Esophagus muscularis mucosa (tissue), 4 donors: ENCODE measurements around the gene ARID2. TPM values are rescaled to one million over a fixed set of nuclear protein-coding genes. Genes with fewer than 3 reads are reported as not detected.

Experiments
- DNase-seq: peaks from one replicate; pipeline ENCODE4 v3.0.0-alpha.2; 2017; ENCODE audit errors: extremely low spot score
- H3K27ac ChIP-seq, 4 donors: fragments of 200-600 bp; sonication (generic); replicated peaks in 1 of 4; 1 replicate in 3 of 4; 2 replicates in 1 of 4; pipeline ENCODE4 v1.5.1; 2016 to 2019; ENCODE audit warnings: mild to moderate bottlenecking in 1 of 4
- H3K27me3 ChIP-seq, 4 donors: fragments of 200-600 bp; sonication (generic); one replicate each; pipeline versions ENCODE4 v1.5.1 to v1.6.0; 2016 to 2019
- H3K36me3 ChIP-seq, 4 donors: fragments of 200-600 bp; sonication (generic); one replicate each; pipeline ENCODE4 v1.5.1; 2016 to 2019
- H3K4me1 ChIP-seq, 4 donors: fragments of 200-600 bp; sonication (generic); one replicate each; pipeline ENCODE4 v1.5.1; 2016 to 2019
- H3K4me3 ChIP-seq, 4 donors: fragments of 200-600 bp; sonication (generic); 1 replicate in 2 of 4; 2 replicates in 2 of 4; pipeline ENCODE4 v1.5.1; 2016 to 2019; ENCODE audit warnings: mild to moderate bottlenecking in 4 of 4, moderate library complexity in 1 of 4
- H3K9me3 ChIP-seq, 4 donors: fragments of 200-600 bp; sonication (generic); 1 replicate in 3 of 4; 2 replicates in 1 of 4; pipeline ENCODE4 v1.5.1; 2016 to 2019
- CTCF ChIP-seq, 3 experiments: fragments of 200-600 bp in 2 of 3; fragments of 450-650 bp in 1 of 3; sonication (generic) in 2 of 3; IDR thresholded peaks; one replicate each; pipeline ENCODE4 v1.5.1; 2017 to 2019; ENCODE audit warnings: antibody characterized with exemption in 3 of 3, mild to moderate bottlenecking in 2 of 3, moderate library complexity in 1 of 3
- EP300 ChIP-seq: sonication (generic); formaldehyde crosslinking; IDR thresholded peaks from one replicate; pipeline ENCODE4 v1.6.1; 2017; ENCODE audit warnings: antibody characterized with exemption
- POLR2A ChIP-seq: fragments of 450-650 bp; IDR thresholded peaks from one replicate; pipeline ENCODE4 v1.6.1; 2017; ENCODE audit warnings: antibody characterized with exemption, moderate library complexity, mild to moderate bottlenecking, low read depth
- POLR2AphosphoS5 ChIP-seq, 2 donors: sonication (generic); formaldehyde crosslinking; IDR thresholded peaks; one replicate each; pipeline ENCODE4 v1.6.1; 2017; ENCODE audit warnings: antibody characterized with exemption in 2 of 2
- WGBS: methylation state at CpG from one replicate; pipeline ENCODE4 v1.1.5; 2018; 5-methylcytosine and 5-hydroxymethylcytosine counted together
- intact Hi-C: fragments of 100-400 bp; cut with DNase I; formaldehyde crosslinking; loops from one replicate; pipeline ENCODE4 v1.15.1; 2023
- total RNA-seq, 4 donors: library from RNA; depleted of rRNA; stranded (reverse); fragments of >200 nt; gene quantifications; one replicate each; pipeline versions ENCODE4 v1.1.0 to v1.2.1, GENCODE V29; 2016

The ARID2 gene
- total RNA-seq, 4 donors from 2014 or later: 24.0 to 45.3 (median 33.0) TPM

- TF ChIP-seq EP300: no peak
- TF ChIP-seq CTCF (IDR thresholded peaks at IDR 0.05): peak; percentile 62 to 79 (median 63)
- DNase-seq: no peak
- intact Hi-C loops: loop anchor here (10.0 kb wide), 1 partner anchor 511 kb away; the partner anchor contains the start of gene ANO6
- Histone ChIP-seq H3K4me3 (peak overlapping the region; percentile 83 to 88 (median 87)), H3K27ac (peak overlapping the region; percentile 98 to 100 (median 99)), H3K4me1 (peaks cover 15 to 49% (median 43%) of the 10 kb centered on the region in 4 donors), H3K9me3 (no peaks in the 10 kb centered on the region), H3K27me3 (no peaks in the 10 kb centered on the region), H3K36me3 (no peaks in the 10 kb centered on the region)
- WGBS: 4% methylated on average over 12 of the region's 12 CpGs
Observed at GRCh38 chr12:45725631-45726602, 3.6 kb upstream of the ARID2 start.

GRCh38 chr12:45726603-45727300, 2.8 kb upstream of the ARID2 start:
- WGBS: under 1% methylated on average over 27 of the region's 42 CpGs
- peak; percentile 93 for DNase-seq

GRCh38 chr12:45727301-45727979, 2.1 kb upstream of the ARID2 start:
- H3K4me3 ChIP-seq: peak overlapping the region; percentile 83 to 88 (median 87)
- peak; percentile 80 for TF ChIP-seq POLR2AphosphoS5 (IDR thresholded peaks at IDR 0.05)
- TF ChIP-seq EP300: no peak
- TF ChIP-seq POLR2A: peak; percentile 33
- no peak for TF ChIP-seq CTCF (IDR thresholded peaks at IDR 0.05)
- no peaks in the 10 kb centered on the region for H3K9me3 ChIP-seq
- WGBS: 0% methylated on average over 23 of the region's 45 CpGs
- H3K36me3 ChIP-seq: no peaks in the 10 kb centered on the region
- H3K27ac ChIP-seq: peak overlapping the region; percentile 98 to 100 (median 99)
- peaks cover 25 to 47% (median 44%) of the 10 kb centered on the region in 4 donors for H3K4me1 ChIP-seq
- DNase-seq: peak; percentile 97
- intact Hi-C loops: loop anchor here (10.0 kb wide), 1 partner anchor 513 kb away; the partner anchor contains the start of gene ANO6
- no peaks in the 10 kb centered on the region for H3K27me3 ChIP-seq

More at GRCh38 chr12:45726603-45727300, 2.8 kb upstream of the ARID2 start:
- peak overlapping the region; percentile 83 to 88 (median 87) for H3K4me3 ChIP-seq
- no peaks in the 10 kb centered on the region for H3K9me3 ChIP-seq
- intact Hi-C loops: loop anchor here (10.0 kb wide), 1 partner anchor 512 kb away; the partner anchor contains the start of gene ANO6
- H3K36me3 ChIP-seq: no peaks in the 10 kb centered on the region
- peak overlapping the region; percentile 98 to 100 (median 99) for H3K27ac ChIP-seq
- H3K27me3 ChIP-seq: no peaks in the 10 kb centered on the region
- no peak for TF ChIP-seq CTCF (IDR thresholded peaks at IDR 0.05)
- no peak for TF ChIP-seq POLR2A
- peaks cover 18 to 47% (median 44%) of the 10 kb centered on the region in 4 donors for H3K4me1 ChIP-seq

GRCh38 chr12:45727980-45728629, 1.4 kb upstream of the ARID2 start:
- Histone ChIP-seq H3K9me3 (no peaks in the 10 kb centered on the region), H3K36me3 (no peaks in the 10 kb centered on the region), H3K27me3 (no peaks in the 10 kb centered on the region), H3K27ac (peak overlapping the region; percentile 98 to 100 (median 99)), H3K4me3 (peak overlapping the region; percentile 83 to 88 (median 87)), H3K4me1 (peaks cover 32 to 47% (median 44%) of the 10 kb centered on the region in 4 donors)
- DNase-seq: no peak
- WGBS: under 1% methylated on average over 17 of the region's 17 CpGs
- TF ChIP-seq CTCF (IDR thresholded peaks at IDR 0.05): no peak
- TF ChIP-seq POLR2A: no peak
- TF ChIP-seq POLR2AphosphoS5 (IDR thresholded peaks at IDR 0.05): no peak
- TF ChIP-seq EP300: no peak
- intact Hi-C loops: loop anchor here (10.0 kb wide), 1 partner anchor 513 kb away; the partner anchor contains the start of gene ANO6
